ENCODE data around the gene CDX1. TPM values are rescaled to one million over a fixed set of nuclear protein-coding genes. Genes with fewer than 3 reads are reported as not detected.

The CDX1 gene
- total RNA-seq, 1 experiment from 2014 or later, result not detected

DNA sequence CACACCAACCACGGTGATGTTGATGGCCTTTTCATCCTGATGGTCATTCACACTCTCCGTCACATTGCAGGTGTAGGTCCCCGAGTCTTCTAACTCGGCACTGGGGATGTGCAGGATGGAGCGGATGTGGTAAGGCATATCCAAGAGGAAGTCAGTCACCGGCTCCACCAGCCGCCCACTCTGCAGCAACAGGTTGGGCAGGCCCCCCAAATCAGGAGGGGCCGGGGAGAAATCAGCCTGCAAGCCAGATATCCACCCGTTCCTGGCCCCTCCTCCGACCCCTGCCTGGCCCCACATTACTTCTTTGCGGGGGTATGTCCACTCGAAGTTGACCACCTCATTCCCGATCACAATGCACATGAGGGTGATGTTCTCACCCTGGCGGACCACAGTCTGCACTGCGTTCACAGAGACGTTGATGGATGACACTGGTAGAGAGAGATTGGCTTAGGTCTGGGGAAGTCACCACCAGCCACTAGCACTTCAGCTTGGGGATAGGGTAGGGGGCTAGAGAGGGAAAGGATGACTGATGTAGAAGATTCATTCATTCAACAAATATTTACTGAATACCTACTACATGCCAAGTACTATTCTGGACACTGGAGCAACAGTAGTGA is 32.9 kb upstream of the CDX1 start:
- H3K4me3 Mint-ChIP-seq (ENCODE audit: unreplicated experiment), result no peak overlapping the region
- DNase-seq (ENCODE audit: unreplicated experiment), result no peak
- TF ChIP-seq, protein P1, sequence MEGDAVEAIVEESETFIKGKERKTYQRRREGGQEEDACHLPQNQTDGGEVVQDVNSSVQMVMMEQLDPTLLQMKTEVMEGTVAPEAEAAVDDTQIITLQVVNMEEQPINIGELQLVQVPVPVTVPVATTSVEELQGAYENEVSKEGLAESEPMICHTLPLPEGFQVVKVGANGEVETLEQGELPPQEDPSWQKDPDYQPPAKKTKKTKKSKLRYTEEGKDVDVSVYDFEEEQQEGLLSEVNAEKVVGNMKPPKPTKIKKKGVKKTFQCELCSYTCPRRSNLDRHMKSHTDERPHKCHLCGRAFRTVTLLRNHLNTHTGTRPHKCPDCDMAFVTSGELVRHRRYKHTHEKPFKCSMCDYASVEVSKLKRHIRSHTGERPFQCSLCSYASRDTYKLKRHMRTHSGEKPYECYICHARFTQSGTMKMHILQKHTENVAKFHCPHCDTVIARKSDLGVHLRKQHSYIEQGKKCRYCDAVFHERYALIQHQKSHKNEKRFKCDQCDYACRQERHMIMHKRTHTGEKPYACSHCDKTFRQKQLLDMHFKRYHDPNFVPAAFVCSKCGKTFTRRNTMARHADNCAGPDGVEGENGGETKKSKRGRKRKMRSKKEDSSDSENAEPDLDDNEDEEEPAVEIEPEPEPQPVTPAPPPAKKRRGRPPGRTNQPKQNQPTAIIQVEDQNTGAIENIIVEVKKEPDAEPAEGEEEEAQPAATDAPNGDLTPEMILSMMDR (IDR thresholded peaks at IDR 0.05; ENCODE audit: unreplicated experiment), result no peak
- BruUV-seq (replicated peaks), result no TSS peak
- CTCF ChIA-PET, result interaction anchor here (0.6 to 1.4 kb wide), 3 partner anchors 10 to 97 kb away, joined by 3 to 4 read pairs (median 3); no protein-coding TSS in a partner anchor
- H3K27me3 Mint-ChIP-seq (ENCODE audit: insufficient read depth, unreplicated experiment), result no peaks in the 10 kb centered on the region
- peaks cover 29% of the 10 kb centered on the region for H3K4me1 Mint-ChIP-seq (ENCODE audit: insufficient read depth, unreplicated experiment)
- H3K27ac Mint-ChIP-seq (ENCODE audit: low read depth, unreplicated experiment), result no peak overlapping the region
- POLR2A ChIA-PET, result interaction anchor here (1.3 kb wide), 1 partner anchor 23 kb away, joined by 3 read pairs; no protein-coding TSS in a partner anchor
- H3K36me3 Mint-ChIP-seq (ENCODE audit: insufficient read depth, unreplicated experiment), result no peaks in the 10 kb centered on the region
- intact Hi-C loops (cut with micrococcal nuclease), result no loop called here
- no peaks in the 10 kb centered on the region for H3K9me3 Mint-ChIP-seq (ENCODE audit: unreplicated experiment)

GRCh38 chr5:150134198-150134588 is 32.4 kb upstream of the CDX1 start:
- TF ChIP-seq, protein P1 (IDR thresholded peaks at IDR 0.05; ENCODE audit: unreplicated experiment), result no peak
- H3K27ac Mint-ChIP-seq (ENCODE audit: low read depth, unreplicated experiment), result no peak overlapping the region
- no peaks in the 10 kb centered on the region for H3K27me3 Mint-ChIP-seq (ENCODE audit: insufficient read depth, unreplicated experiment)
- H3K9me3 Mint-ChIP-seq (ENCODE audit: unreplicated experiment), result no peaks in the 10 kb centered on the region
- intact Hi-C loops (cut with micrococcal nuclease), result no loop called here
- no peaks in the 10 kb centered on the region for H3K36me3 Mint-ChIP-seq (ENCODE audit: insufficient read depth, unreplicated experiment)
- peaks cover 30% of the 10 kb centered on the region for H3K4me1 Mint-ChIP-seq (ENCODE audit: insufficient read depth, unreplicated experiment)
- no peak for DNase-seq (ENCODE audit: unreplicated experiment)
- BruUV-seq (replicated peaks), result no TSS peak
- ChIA-PET POLR2A (interaction anchor here (1.3 kb wide), 1 partner anchor 23 kb away, joined by 3 read pairs; no protein-coding TSS in a partner anchor), CTCF (interaction anchor here (0.5 to 2.2 kb wide), 3 partner anchors 9 to 304 kb away, joined by 3 to 15 read pairs (median 4); no protein-coding TSS in a partner anchor)
- H3K4me3 Mint-ChIP-seq (ENCODE audit: unreplicated experiment), result no peak overlapping the region

DNA sequence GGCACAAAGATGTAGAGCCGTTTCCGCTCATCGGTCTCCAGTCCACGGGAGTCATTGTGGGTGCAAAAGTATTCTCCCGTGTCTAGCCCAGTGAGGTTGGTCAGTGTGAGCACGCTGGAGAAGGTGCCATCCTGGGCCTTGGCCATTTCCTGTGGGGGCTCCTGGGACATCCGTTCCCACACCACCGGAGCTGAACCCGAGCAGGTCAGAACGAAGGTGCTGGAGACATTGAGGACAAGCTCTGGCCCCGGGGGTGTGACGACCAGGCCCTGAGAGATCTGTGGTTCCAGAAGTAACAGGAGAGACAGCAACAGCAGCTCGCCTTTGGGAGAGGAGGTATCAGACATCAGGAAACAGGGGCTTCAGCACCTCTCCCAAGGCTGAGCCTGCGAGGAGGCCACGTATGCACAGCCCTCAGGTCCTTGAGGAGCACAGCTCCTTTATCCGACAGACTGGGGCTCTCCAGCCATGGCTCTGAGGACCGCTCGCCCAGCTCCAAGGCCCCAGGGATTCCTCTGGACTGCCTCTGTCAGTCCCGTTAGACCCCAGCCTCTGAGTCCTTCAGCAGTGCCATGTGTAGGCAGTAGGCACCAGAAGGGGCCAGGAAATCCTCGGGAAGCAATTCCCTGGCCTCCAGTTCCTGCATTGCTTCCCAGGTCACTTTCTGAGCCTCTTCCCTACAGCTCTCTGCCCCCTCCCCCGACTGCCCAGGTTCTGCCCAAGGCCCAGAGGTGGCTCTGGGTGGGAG is 30.8 kb upstream of the CDX1 start:
- Mint-ChIP-seq H3K27me3 (ENCODE audit: insufficient read depth, unreplicated experiment) (no peaks in the 10 kb centered on the region), H3K4me3 (ENCODE audit: unreplicated experiment) (no peak overlapping the region)
- POLR2A ChIA-PET, result no interaction called here

More for the DNA sequence above, 30.8 kb upstream of the CDX1 start:
- BruUV-seq (replicated peaks), result no TSS peak
- Mint-ChIP-seq H3K9me3 (ENCODE audit: unreplicated experiment) (no peaks in the 10 kb centered on the region), H3K36me3 (ENCODE audit: insufficient read depth, unreplicated experiment) (no peaks in the 10 kb centered on the region), H3K27ac (ENCODE audit: low read depth, unreplicated experiment) (no peak overlapping the region), H3K4me1 (ENCODE audit: insufficient read depth, unreplicated experiment) (peaks cover 19% of the 10 kb centered on the region)
- CTCF ChIA-PET, result interaction anchor here (0.6 to 2.2 kb wide), 8 partner anchors 12 to 894 kb away, joined by 3 to 15 read pairs (median 4); no protein-coding TSS in a partner anchor
- TF ChIP-seq, protein P1 (IDR thresholded peaks at IDR 0.05; ENCODE audit: unreplicated experiment), result no peak
- no peak for DNase-seq (ENCODE audit: unreplicated experiment)
- intact Hi-C loops (cut with micrococcal nuclease), result no loop called here

Data from MCF 10A (cell line).